Stimulated activated naive CD8-positive, alpha-beta T cell treated with anti-CD3 and anti-CD28 coated beads, Interleukin-15, Interleukin-2, amounts not matched to agents 100 ng/mL and 50 ng/mL, for 24 hours (primary cell): ENCODE results near the gene PAIP1.
A peak's percentile ranks its signal among the peaks of the same experiment; 100 is the strongest.
"Not testable (repeated sequence)": the region's sequence is repeated elsewhere in the genome, so short reads cannot be mapped to it uniquely, and the experiment has no call there.

ENCODE experiments used
- H3K27ac Mint-ChIP-seq: one replicate; pipeline ENCODE4 v1.8.0; 2021; ENCODE audit warnings: mild to moderate bottlenecking, mixed read lengths
- H3K27me3 Mint-ChIP-seq: one replicate; pipeline ENCODE4 v1.8.0; 2021; ENCODE audit warnings: mixed read lengths
- H3K36me3 Mint-ChIP-seq: one replicate; pipeline ENCODE4 v1.8.0; 2021; ENCODE audit warnings: low read depth, mixed read lengths
- H3K4me1 Mint-ChIP-seq: one replicate; pipeline ENCODE4 v1.8.0; 2021; ENCODE audit warnings: low read depth, mixed read lengths
- H3K4me3 Mint-ChIP-seq: one replicate; pipeline ENCODE4 v1.8.0; 2021; ENCODE audit warnings: mild to moderate bottlenecking, mixed read lengths
- H3K9me3 Mint-ChIP-seq: one replicate; pipeline ENCODE4 v1.8.0; 2021; ENCODE audit warnings: mixed read lengths

Gene PAIP1

DNA sequence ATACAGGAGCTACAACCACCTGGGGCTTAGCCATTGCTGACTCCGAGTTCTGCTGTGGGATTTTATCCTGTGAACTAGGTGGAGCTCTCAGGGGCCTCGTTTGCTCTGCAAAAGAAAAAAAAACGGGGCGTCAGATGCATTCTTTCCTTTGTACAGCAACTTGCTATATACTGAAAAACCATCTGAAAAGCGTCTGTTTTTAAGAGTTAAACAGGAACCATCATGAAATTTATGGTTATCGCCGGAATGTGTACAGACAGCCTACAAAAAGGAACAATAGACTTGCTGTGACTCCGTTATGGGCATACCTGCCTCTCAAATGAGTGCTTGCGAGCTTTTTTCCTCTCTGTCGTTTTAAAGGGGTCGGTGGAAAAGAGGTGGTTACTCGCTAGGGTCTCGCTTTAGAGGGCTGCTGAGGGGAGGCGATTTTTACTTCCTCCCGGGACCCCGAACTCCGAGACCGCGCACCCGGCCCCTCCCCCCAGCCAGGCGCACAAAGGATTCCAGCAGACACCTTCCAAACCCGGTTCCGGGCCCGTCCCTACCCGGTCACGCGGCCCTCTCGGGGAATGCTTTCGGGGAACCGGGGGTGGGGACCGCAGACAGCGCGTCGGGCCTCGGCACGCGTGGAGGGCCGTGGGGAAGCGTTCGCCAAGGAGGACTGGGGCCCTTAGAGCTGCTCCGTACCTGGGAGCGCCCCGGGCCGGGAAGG, 826 bp downstream of the PAIP1 start:
- no peaks in the 10 kb centered on the region for H3K27me3 Mint-ChIP-seq
- peaks cover 2% of the 10 kb centered on the region for H3K36me3 Mint-ChIP-seq
- H3K27ac Mint-ChIP-seq = peak overlapping the region; percentile 91
- no peaks in the 10 kb centered on the region for H3K9me3 Mint-ChIP-seq
- peaks cover 12% of the 10 kb centered on the region for H3K4me1 Mint-ChIP-seq
- H3K4me3 Mint-ChIP-seq = no peak overlapping the region

DNA sequence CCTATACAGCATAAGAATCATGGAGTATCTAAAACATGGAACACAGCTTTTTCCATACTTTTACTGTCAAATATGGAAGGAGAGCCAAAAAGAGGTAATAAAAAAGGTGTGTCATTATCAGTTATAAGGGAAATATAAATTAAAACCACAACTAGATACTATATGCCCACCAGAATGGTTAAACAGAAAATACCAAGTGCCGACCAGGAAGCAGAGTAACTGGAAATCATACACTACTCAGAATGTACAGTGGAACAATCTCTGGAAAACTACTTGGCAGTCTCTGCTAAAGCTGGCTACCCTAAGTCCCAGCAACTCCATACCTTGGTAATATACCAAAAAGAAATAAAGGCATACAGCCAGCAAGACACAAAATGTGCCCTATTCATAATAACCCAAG, 2.4 kb downstream of the PAIP1 start:
- no peaks in the 10 kb centered on the region for H3K9me3 Mint-ChIP-seq
- H3K36me3 Mint-ChIP-seq = peaks cover 11% of the 10 kb centered on the region
- no peak overlapping the region for H3K27ac Mint-ChIP-seq
- H3K4me1 Mint-ChIP-seq = peaks cover 16% of the 10 kb centered on the region
- no peaks in the 10 kb centered on the region for H3K27me3 Mint-ChIP-seq
- no peak overlapping the region for H3K4me3 Mint-ChIP-seq

DNA sequence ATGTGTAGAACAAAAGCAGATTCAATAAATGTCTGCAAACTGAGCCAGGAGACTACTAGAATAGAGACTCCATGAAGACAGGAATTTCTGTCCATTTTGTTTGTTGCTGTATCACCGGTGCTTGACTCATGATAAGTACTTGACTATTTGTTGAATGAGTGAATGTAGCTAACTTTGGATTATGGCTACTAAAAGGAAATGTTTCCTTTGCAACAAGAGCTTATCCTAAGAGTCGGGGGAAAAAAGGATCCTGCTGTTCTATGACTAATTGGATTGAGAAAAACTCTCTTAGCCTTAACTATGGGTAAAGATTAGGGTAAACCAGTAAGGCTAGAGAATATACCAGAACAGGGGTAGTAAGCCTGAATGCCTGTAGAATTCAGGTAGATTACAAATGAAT, 3.5 kb downstream of the PAIP1 start:
- no peaks in the 10 kb centered on the region for H3K9me3 Mint-ChIP-seq
- peaks cover 16% of the 10 kb centered on the region for H3K36me3 Mint-ChIP-seq
- H3K27me3 Mint-ChIP-seq = no peaks in the 10 kb centered on the region
- H3K27ac Mint-ChIP-seq = no peak overlapping the region
- H3K4me3 Mint-ChIP-seq = no peak overlapping the region
- H3K4me1 Mint-ChIP-seq = peaks cover 17% of the 10 kb centered on the region

DNA sequence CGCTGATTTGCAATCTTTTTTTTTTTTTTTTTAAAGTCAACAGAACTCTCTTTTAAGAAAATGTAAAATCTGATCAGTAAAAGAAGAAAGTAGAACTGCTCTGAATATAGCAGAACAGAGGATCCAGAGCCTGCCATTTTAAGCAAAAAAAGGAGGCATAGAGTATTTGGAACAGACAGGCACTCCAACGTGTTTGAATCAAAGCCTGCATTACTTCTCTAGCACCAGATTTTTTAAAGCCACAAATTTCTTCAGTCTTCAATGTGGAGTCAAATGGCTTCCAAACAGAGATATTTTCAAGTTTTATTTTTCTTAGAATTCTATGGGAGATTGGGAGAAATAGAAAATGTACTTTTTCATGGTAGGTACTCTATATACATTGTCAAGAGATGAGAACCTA, 5.1 kb downstream of the PAIP1 start:
- peaks cover 11% of the 10 kb centered on the region for H3K4me1 Mint-ChIP-seq
- H3K36me3 Mint-ChIP-seq = peaks cover 31% of the 10 kb centered on the region
- H3K4me3 Mint-ChIP-seq = no peak overlapping the region
- no peak overlapping the region for H3K27ac Mint-ChIP-seq
- no peaks in the 10 kb centered on the region for H3K27me3 Mint-ChIP-seq
- no peaks in the 10 kb centered on the region for H3K9me3 Mint-ChIP-seq

DNA sequence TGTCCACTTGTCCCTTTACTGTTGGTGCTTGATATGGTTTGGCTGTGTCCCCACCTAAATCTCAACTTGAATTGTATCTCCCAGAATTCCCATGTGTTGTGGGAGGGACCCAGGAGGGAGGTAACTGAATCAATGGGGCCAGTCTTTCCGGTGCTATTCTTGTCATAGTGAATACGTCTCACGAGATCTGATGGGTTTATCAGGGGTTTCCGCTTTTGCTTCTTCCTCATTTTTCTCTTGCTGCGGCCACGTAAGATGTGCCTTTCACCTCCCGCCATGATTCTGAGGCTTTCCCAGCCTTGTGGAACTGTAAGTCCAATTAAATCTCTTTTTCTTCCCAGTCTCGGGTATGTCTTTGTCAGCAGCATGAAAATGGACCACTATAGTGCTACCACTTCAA, 7.6 kb downstream of the PAIP1 start:
- Mint-ChIP-seq H3K36me3 (peaks cover 55% of the 10 kb centered on the region), H3K4me1 (peaks cover 17% of the 10 kb centered on the region)
- H3K4me3 Mint-ChIP-seq, H3K27ac Mint-ChIP-seq, H3K9me3 Mint-ChIP-seq, H3K27me3 Mint-ChIP-seq: not testable (repeated sequence)

DNA sequence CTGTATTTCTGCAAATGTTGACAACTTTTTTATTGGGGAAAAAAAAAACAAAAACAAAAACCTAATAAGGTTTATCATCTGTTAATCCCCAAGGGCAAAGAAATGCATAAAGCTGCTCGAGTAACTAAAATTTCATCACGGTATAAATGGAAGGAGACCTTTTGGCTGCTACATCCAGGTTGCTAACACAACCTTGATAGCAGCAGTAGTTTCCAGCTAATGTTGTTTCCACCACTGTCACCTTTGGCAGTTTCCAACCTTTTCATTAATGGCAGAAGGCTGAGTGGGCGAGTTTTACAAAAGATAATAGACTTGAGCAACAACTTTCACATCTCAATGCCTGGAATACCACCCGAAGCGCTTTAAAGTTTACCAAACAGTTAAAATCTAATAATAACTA, 8.5 kb downstream of the PAIP1 start:
- Mint-ChIP-seq H3K27ac (no peak overlapping the region), H3K4me3 (no peak overlapping the region), H3K27me3 (no peaks in the 10 kb centered on the region), H3K9me3 (no peaks in the 10 kb centered on the region), H3K4me1 (peaks cover 17% of the 10 kb centered on the region), H3K36me3 (peaks cover 59% of the 10 kb centered on the region)

DNA sequence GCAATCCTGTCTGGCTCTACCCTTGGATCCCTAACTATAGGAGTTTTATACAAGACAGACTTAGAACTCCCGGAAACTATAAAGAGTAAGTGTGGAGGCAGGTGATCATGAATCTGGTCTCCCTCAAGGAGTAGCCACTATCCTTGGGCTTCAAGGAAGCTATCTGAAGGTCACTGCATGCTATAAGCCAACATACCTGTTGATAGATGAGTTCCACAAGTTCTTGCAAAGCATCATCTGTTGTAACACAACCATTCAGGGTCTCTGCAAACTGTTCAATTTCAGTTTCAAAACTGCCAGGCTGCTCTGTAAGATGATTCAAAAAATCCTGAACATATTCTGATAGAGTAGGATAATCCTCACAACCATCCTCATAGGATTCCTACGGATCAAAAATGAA, 9.3 kb downstream of the PAIP1 start:
- Mint-ChIP-seq H3K4me3 (no peak overlapping the region), H3K9me3 (no peaks in the 10 kb centered on the region), H3K27me3 (no peaks in the 10 kb centered on the region), H3K36me3 (peaks cover 64% of the 10 kb centered on the region), H3K4me1 (peaks cover 17% of the 10 kb centered on the region), H3K27ac (no peak overlapping the region)

DNA sequence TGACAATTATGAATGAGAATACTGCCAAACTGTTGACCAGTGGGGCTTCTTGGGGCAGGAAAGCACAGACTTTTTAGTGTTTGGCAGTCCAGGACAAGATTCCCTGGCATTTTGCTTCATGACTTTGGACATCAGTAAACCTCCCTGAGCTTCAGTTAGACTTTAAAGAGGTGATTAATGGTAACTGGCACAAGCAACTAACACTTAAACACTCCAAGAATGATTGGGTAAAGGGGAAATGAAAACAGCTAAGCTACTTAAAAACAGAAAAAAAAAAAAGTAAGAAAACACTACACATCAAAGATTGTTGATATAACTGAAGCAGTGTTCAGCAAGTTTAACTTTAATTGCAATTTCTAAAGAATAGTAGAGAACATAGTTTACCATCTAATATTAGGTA, 13.4 kb downstream of the PAIP1 start:
- Mint-ChIP-seq H3K4me3 (no peak overlapping the region), H3K36me3 (peaks cover 67% of the 10 kb centered on the region), H3K9me3 (no peaks in the 10 kb centered on the region), H3K4me1 (peaks cover 6% of the 10 kb centered on the region), H3K27ac (no peak overlapping the region), H3K27me3 (no peaks in the 10 kb centered on the region)

DNA sequence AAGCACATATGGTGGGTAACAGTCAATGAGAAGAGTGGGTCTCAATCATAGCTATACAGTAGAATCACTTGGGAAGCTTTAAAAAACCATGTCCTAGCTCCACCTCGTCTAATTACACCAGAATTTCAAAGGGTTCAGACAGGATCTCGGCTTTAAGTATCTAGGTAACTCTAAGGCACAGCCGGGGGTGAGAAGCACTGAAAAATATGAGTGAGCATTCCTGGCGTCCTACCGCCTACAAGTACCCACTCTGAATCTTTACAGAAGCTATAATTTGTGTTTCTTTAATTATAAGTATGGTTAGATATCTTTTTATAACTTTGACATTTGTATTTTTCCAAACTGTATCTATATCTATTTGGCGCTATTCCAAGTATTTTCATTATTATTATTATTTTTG, 16.1 kb downstream of the PAIP1 start:
- H3K36me3 Mint-ChIP-seq = peaks cover 56% of the 10 kb centered on the region
- no peaks in the 10 kb centered on the region for H3K9me3 Mint-ChIP-seq
- H3K4me1 Mint-ChIP-seq = peaks cover 6% of the 10 kb centered on the region
- no peak overlapping the region for H3K4me3 Mint-ChIP-seq
- no peaks in the 10 kb centered on the region for H3K27me3 Mint-ChIP-seq
- H3K27ac Mint-ChIP-seq = no peak overlapping the region

DNA sequence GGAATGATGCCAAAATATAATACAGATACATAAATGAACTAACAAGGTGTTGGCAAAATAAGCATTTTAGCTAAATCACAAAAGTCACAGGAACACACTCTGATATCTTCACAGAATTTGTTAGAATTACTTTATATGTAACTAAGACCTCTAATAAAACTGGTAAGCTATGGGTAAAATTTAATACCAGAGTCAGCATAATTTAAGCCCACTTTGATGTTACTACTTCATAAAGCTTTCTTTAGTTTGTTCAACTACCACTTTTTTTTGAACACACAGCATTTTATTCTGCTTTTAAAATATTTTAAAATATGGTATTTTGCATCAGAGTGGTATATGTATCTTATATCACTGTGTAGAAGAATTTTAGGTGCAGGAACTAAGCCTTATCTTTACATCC, 19.9 kb downstream of the PAIP1 start:
- Mint-ChIP-seq H3K4me3 (no peak overlapping the region), H3K4me1 (no peaks in the 10 kb centered on the region), H3K27me3 (no peaks in the 10 kb centered on the region), H3K36me3 (peaks cover 70% of the 10 kb centered on the region), H3K9me3 (no peaks in the 10 kb centered on the region), H3K27ac (no peak overlapping the region)

DNA sequence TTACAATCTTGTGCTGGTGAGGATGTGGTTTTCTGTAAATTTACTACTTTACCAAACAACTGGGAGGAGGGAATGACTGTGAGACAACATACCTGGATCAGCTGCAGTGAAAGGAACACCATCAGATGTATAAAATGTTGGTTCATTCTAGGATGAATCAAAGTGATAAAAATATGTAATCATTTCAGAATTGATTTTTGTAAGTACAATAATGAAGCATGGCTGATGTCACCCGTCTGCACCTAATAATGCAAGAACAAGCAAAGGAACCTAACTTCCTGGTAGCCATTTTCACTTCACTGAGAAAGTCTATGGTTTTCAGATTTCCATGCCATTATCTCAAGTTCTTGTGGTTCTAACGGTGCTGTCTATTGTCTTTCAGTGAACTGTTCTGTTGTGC, 23.2 kb downstream of the PAIP1 start:
- Mint-ChIP-seq H3K4me3 (no peak overlapping the region), H3K4me1 (no peaks in the 10 kb centered on the region), H3K27ac (no peak overlapping the region), H3K36me3 (peaks cover 75% of the 10 kb centered on the region), H3K9me3 (no peaks in the 10 kb centered on the region), H3K27me3 (no peaks in the 10 kb centered on the region)

DNA sequence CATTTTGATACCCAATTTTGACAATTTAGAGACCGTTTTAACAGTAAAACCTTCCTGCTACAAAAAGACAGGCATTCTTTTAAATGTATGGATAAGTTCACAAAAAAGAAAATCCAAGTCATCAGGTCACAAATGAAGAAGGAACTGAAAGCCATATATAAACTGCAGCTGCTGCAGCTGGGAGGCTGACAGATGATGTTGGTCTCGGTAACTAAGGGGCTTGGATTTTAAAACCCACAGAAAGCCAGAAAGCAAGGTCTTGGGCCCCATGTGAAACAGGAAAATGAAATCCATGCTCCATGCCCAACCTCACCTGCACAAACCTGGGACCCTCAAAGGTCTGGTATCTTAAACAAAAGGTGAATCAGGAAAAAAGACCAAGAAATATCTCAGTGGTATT, 26.2 kb downstream of the PAIP1 start:
- Mint-ChIP-seq H3K36me3 (peaks cover 76% of the 10 kb centered on the region), H3K27ac (no peak overlapping the region), H3K9me3 (no peaks in the 10 kb centered on the region), H3K4me3 (no peak overlapping the region), H3K27me3 (no peaks in the 10 kb centered on the region), H3K4me1 (no peaks in the 10 kb centered on the region)

DNA sequence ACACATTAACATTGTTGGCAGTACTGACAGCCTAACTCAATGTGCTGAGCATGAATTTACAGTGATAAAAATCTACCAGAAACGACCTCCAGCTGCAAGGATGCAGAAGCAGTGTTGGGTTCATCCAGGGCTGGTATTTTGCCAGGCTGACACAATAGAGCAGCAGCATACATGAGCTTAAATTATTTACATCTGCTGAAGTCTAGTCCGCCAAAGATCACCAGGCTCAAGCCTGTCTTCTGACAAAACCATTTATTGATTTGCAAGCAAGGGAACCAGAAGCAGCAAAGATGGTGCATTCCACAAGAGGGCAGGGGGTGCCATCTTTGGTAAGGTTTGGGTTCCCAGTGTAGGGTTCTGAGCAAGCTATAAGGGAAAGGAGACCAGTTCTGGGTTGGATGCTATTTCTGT, 33.2 kb downstream of the PAIP1 start:
- no peak overlapping the region for H3K27ac Mint-ChIP-seq
- no peaks in the 10 kb centered on the region for H3K4me1 Mint-ChIP-seq
- no peak overlapping the region for H3K4me3 Mint-ChIP-seq
- no peaks in the 10 kb centered on the region for H3K27me3 Mint-ChIP-seq
- H3K9me3 Mint-ChIP-seq = no peaks in the 10 kb centered on the region
- H3K36me3 Mint-ChIP-seq = peaks cover 40% of the 10 kb centered on the region

DNA sequence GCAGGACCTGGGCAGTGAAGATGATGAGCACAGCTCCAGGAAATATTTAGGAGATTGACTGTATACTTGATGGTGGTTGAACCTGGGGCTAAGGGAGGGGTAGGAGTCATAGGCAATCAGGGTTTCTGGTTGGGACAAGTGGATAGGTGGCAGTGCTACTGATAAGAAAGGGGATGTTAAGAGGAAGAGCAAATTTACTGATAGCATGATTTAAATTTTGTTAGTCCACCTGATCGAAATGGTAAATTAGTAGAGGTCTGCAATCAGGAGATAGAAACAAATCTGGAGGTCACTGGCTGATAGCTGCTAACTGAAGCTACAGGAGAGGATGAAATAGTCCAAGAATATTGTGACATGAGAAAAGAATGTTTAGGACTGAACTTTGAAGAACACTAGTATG, 36.3 kb downstream of the PAIP1 start:
- no peaks in the 10 kb centered on the region for H3K9me3 Mint-ChIP-seq
- H3K27ac Mint-ChIP-seq = no peak overlapping the region
- H3K36me3 Mint-ChIP-seq = peaks cover 23% of the 10 kb centered on the region
- no peak overlapping the region for H3K4me3 Mint-ChIP-seq
- H3K27me3 Mint-ChIP-seq = no peaks in the 10 kb centered on the region
- H3K4me1 Mint-ChIP-seq = peaks cover 3% of the 10 kb centered on the region

DNA sequence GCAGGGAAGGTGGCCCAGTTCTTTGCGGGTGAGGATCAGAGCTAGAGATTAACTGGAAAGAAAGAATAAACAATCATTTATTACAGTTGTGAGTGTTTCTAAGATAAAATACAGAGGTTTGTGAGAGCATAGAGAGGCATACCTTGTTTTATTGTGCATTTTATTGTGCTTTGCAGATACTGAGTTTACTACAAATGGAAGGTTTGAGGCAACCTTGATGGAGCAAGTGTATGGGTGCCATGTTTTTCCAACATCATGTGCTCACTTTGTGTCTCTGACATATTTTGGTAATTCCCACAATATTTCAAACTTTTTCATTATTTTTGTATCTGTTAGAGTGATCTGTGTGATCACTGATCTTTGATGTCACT, 41.2 kb downstream of the PAIP1 start:
- H3K27ac Mint-ChIP-seq = peak overlapping the region; percentile 95
- H3K27me3 Mint-ChIP-seq = no peaks in the 10 kb centered on the region
- H3K4me3 Mint-ChIP-seq = peak overlapping the region; percentile 97
- H3K9me3 Mint-ChIP-seq = no peaks in the 10 kb centered on the region
- peaks cover 22% of the 10 kb centered on the region for H3K4me1 Mint-ChIP-seq
- peaks cover 12% of the 10 kb centered on the region for H3K36me3 Mint-ChIP-seq
